ENCODE measurements around the gene COX6A1.

Gene COX6A1

DNA sequence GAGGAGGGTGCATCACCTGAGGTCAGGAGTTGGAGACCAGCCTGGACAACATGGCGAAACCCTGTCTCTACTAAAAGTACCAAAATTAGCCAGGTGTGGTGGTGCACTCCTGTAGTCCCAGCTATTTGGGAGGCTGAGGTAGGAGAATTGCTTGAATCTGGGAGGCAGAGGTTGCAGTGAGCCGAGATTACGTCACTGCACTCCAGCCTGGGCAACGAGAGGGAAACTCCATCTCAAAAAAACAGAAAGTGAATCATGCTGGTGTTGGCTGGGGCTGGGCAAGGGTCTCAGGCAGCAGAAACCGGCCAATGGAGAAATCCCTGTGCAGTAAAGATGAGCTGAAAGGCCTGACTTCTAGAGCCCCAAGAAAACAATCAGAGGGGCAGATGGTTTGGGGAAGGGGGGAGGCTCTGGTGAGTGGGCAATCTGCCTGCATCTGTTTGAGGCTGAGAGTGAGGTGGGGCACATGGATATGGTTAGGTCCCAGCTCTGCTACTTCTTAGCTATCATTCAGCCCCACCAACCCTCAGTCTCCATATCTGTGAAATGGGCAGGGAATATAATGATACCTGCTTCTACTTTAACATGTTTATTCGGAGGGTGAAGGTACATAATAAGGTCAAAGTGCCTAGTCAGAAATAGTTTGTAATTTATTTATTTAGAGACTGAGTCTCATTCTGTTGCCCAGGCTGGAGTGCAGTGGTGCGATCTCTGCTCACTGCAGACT, 21.3 kb upstream of the COX6A1 start:
- TF ChIP-seq, protein P1, sequence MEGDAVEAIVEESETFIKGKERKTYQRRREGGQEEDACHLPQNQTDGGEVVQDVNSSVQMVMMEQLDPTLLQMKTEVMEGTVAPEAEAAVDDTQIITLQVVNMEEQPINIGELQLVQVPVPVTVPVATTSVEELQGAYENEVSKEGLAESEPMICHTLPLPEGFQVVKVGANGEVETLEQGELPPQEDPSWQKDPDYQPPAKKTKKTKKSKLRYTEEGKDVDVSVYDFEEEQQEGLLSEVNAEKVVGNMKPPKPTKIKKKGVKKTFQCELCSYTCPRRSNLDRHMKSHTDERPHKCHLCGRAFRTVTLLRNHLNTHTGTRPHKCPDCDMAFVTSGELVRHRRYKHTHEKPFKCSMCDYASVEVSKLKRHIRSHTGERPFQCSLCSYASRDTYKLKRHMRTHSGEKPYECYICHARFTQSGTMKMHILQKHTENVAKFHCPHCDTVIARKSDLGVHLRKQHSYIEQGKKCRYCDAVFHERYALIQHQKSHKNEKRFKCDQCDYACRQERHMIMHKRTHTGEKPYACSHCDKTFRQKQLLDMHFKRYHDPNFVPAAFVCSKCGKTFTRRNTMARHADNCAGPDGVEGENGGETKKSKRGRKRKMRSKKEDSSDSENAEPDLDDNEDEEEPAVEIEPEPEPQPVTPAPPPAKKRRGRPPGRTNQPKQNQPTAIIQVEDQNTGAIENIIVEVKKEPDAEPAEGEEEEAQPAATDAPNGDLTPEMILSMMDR (IDR thresholded peaks at IDR 0.05), result no peak
- Histone ChIP-seq H3K79me2 (no peaks in the 10 kb centered on the region), H3K27me3 (ENCODE audit: control insufficient read depth, insufficient read depth, low read length) (no peaks in the 10 kb centered on the region), H3K27ac (no peak overlapping the region), H3K4me3 (ENCODE audit: low read depth, low read length) (no peak overlapping the region), H3K9ac (no peak overlapping the region), H3K36me3 (ENCODE audit: control insufficient read depth, insufficient read depth, low read length) (no peaks in the 10 kb centered on the region), H2AFZ (no peak overlapping the region), H3K4me2 (ENCODE audit: low read length) (no peak overlapping the region), H3K9me3 (ENCODE audit: control insufficient read depth, low read length) (no peaks in the 10 kb centered on the region), H3K4me1 (no peaks in the 10 kb centered on the region)

DNA sequence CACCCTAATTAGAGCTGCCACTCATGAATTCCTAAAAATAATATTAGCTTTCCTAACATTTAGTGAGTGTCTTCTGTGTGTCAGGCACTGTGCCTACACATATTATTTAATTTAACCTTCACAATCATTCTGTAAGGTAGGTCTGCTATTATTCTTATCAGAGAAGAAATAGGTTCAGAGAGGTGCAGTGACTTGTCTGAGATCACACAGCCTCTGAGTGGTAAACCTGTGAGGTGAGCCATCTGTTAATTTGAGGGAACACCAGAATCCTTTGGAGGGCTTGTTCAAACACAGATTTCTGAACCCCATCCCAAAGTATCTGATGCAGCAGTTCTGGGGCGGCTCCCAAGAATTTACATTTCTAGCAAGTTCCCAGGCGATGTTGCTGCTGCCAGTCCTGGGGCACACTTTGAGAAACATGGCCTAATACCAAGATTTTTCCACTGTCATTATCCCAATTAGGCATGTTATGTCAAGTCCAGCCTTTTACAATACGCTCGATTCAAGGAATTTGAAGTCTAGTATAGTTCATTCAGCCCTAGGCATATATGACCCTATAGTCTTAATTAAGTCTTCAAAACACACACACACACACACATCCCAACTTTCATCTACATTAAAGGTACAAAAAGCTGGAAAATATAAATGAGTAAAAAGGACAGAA, 19.9 kb upstream of the COX6A1 start:
- H3K4me1 ChIP-seq, result no peaks in the 10 kb centered on the region
- no peaks in the 10 kb centered on the region for H3K36me3 ChIP-seq (ENCODE audit: control insufficient read depth, insufficient read depth, low read length)
- H2AFZ ChIP-seq, result no peak overlapping the region
- H3K79me2 ChIP-seq, result no peaks in the 10 kb centered on the region
- no peak overlapping the region for H3K4me3 ChIP-seq (ENCODE audit: low read depth, low read length)
- H3K9ac ChIP-seq, result no peak overlapping the region
- H3K27me3 ChIP-seq (ENCODE audit: control insufficient read depth, insufficient read depth, low read length), result no peaks in the 10 kb centered on the region
- H3K9me3 ChIP-seq (ENCODE audit: control insufficient read depth, low read length), result no peaks in the 10 kb centered on the region
- no peak overlapping the region for H3K4me2 ChIP-seq (ENCODE audit: low read length)
- H3K27ac ChIP-seq, result no peak overlapping the region
- TF ChIP-seq, protein P1 (IDR thresholded peaks at IDR 0.05), result no peak

DNA sequence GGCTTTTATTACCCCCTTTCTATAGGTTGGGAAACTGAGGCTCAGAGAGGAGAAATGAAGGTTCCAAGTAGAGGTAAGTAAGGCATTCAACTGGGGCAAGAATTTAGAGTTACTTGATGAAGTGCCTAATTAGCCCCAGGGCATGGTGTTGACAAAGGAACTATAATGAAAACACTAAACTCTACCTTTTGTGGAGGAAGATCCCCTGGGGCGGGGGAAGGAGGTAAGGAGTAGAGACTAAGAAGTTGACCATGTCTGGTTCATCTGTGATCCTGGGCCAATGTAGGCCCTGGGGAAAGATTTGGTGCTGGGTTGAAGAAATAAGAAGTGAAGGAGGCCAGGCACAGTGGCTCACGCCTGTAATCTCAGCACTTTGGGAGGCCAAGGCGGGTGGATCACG, 16.2 kb upstream of the COX6A1 start:
- no peaks in the 10 kb centered on the region for H3K79me2 ChIP-seq
- TF ChIP-seq, protein P1 (IDR thresholded peaks at IDR 0.05), result no peak
- no peak overlapping the region for H3K27ac ChIP-seq
- H3K4me2 ChIP-seq (ENCODE audit: low read length), result no peak overlapping the region
- H3K27me3 ChIP-seq (ENCODE audit: control insufficient read depth, insufficient read depth, low read length), result no peaks in the 10 kb centered on the region
- H3K4me3 ChIP-seq (ENCODE audit: low read depth, low read length), result no peak overlapping the region
- H3K4me1 ChIP-seq, result no peaks in the 10 kb centered on the region
- H3K9me3 ChIP-seq (ENCODE audit: control insufficient read depth, low read length), result no peaks in the 10 kb centered on the region
- no peaks in the 10 kb centered on the region for H3K36me3 ChIP-seq (ENCODE audit: control insufficient read depth, insufficient read depth, low read length)
- no peak overlapping the region for H2AFZ ChIP-seq
- H3K9ac ChIP-seq, result no peak overlapping the region

DNA sequence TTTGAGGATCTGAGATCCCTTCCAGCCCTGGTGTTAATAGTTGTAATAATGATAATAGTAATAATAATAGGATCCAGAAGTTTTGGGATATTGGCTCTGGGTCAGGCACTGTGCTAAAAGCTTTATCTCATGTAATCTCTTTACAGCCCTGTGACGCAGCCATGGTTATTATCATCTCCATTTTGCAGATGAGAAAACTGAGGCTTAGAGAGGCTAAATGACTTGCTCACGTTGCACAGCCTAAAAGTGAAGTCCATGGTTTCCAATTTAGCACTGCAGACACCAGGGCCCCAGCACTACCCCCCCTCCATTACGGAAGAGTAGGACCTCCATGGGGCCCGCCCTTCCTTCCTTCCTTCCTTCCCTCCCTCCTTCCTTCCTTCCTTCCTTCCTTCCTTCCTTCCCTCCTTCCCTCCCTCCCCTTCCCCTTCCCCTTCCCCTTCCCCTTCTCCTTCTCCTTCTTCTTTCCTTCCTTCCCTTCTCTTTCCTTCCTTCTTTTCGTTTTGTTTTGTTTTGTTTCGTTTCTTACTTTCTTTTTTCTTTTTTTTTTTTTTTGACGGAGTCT, 14.9 kb upstream of the COX6A1 start:
- H3K9ac ChIP-seq, result no peak overlapping the region
- TF ChIP-seq, protein P1 (IDR thresholded peaks at IDR 0.05), result no peak
- no peaks in the 10 kb centered on the region for H3K4me1 ChIP-seq
- no peak overlapping the region for H2AFZ ChIP-seq
- H3K27me3 ChIP-seq (ENCODE audit: control insufficient read depth, insufficient read depth, low read length), result no peaks in the 10 kb centered on the region
- H3K27ac ChIP-seq, result no peak overlapping the region
- no peak overlapping the region for H3K4me2 ChIP-seq (ENCODE audit: low read length)
- no peaks in the 10 kb centered on the region for H3K9me3 ChIP-seq (ENCODE audit: control insufficient read depth, low read length)
- H3K4me3 ChIP-seq (ENCODE audit: low read depth, low read length), result no peak overlapping the region
- no peaks in the 10 kb centered on the region for H3K79me2 ChIP-seq
- H3K36me3 ChIP-seq (ENCODE audit: control insufficient read depth, insufficient read depth, low read length), result no peaks in the 10 kb centered on the region

All from parathyroid adenoma (tissue), 2 donors.